ENCODE results near the gene IL17B.

IL17B gene

GRCh38 chr5:149415066-149415967 lies 36.2 kb upstream of the IL17B start:
- no peak for DNase-seq (ENCODE audit: low read depth, low spot score)

- no peak for DNase-seq (ENCODE audit: low read depth, low spot score)
Measured at GRCh38 chr5:149414405-149415065, 35.4 kb upstream of the IL17B start.

- DNase-seq (ENCODE audit: low read depth, low spot score), result no peak
Measured at GRCh38 chr5:149413477-149414210, 34.6 kb upstream of the IL17B start.

GRCh38 chr5:149412783-149413476 lies 33.8 kb upstream of the IL17B start:
- no peak for DNase-seq (ENCODE audit: low read depth, low spot score)

GRCh38 chr5:149411738-149412519 lies 32.8 kb upstream of the IL17B start:
- DNase-seq (ENCODE audit: low read depth, low spot score), result no peak

- no peak for DNase-seq (ENCODE audit: low read depth, low spot score)
Measured at GRCh38 chr5:149410721-149411432, 31.8 kb upstream of the IL17B start.

GRCh38 chr5:149410071-149410470 lies 31.0 kb upstream of the IL17B start:
- no peak for DNase-seq (ENCODE audit: low read depth, low spot score)

GRCh38 chr5:149409268-149409948 lies 30.3 kb upstream of the IL17B start:
- DNase-seq (ENCODE audit: low read depth, low spot score), result no peak

- no peak for DNase-seq (ENCODE audit: low read depth, low spot score)
Measured at GRCh38 chr5:149408252-149409099, 29.4 kb upstream of the IL17B start.

- DNase-seq (ENCODE audit: low read depth, low spot score), result no peak
Measured at GRCh38 chr5:149407323-149408251, 28.5 kb upstream of the IL17B start.

- no peak for DNase-seq (ENCODE audit: low read depth, low spot score)
Measured at GRCh38 chr5:149406979-149407306, 27.9 kb upstream of the IL17B start.

- no peak for DNase-seq (ENCODE audit: low read depth, low spot score)
Measured at GRCh38 chr5:149406203-149406978, 27.3 kb upstream of the IL17B start.

GRCh38 chr5:149405550-149406202 lies 26.6 kb upstream of the IL17B start:
- no peak for DNase-seq (ENCODE audit: low read depth, low spot score)

GRCh38 chr5:149404746-149405549 lies 25.9 kb upstream of the IL17B start:
- no peak for DNase-seq (ENCODE audit: low read depth, low spot score)

- no peak for DNase-seq (ENCODE audit: low read depth, low spot score)
Measured at GRCh38 chr5:149403923-149404745, 25.0 kb upstream of the IL17B start.

Data from iPS DF 19.7 (cell line).